ENCODE results near the gene SLC15A2.
A peak's percentile ranks its signal among the peaks of the same experiment; 100 is the strongest.
"Not testable (repeated sequence)": the region's sequence is repeated elsewhere in the genome, so short reads cannot be mapped to it uniquely, and the experiment has no call there.

Gene SLC15A2

GRCh38 chr3:121918779-121919483 lies 24.7 kb downstream of the SLC15A2 start:
- peak in 2 of 10 donors; percentile 44 to 77 for DNase-seq
- intact Hi-C loops (cut with DNase I), result no loop called here

DNA sequence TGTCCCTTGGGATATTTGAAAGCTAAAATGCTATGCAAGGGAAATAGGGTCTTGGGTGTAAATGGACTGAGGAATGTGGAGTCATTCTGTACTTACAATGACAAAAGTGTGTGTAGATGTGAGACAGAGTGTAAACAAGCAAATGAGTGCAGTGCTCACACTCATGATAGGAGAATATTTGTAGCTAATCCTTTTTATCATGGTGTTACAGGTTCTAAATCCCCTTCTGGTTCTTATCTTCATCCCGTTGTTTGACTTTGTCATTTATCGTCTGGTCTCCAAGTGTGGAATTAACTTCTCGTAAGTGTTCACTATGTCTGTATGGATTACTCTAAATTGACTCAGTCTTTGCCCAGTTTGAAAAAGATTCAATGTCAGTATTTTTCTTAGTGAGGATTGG lies 30.5 kb downstream of the SLC15A2 start:
- DNase-seq, result no peak
- intact Hi-C loops (cut with DNase I), result no loop called here

GRCh38 chr3:121926380-121926779 lies 32.2 kb downstream of the SLC15A2 start:
- no peak for DNase-seq

DNA sequence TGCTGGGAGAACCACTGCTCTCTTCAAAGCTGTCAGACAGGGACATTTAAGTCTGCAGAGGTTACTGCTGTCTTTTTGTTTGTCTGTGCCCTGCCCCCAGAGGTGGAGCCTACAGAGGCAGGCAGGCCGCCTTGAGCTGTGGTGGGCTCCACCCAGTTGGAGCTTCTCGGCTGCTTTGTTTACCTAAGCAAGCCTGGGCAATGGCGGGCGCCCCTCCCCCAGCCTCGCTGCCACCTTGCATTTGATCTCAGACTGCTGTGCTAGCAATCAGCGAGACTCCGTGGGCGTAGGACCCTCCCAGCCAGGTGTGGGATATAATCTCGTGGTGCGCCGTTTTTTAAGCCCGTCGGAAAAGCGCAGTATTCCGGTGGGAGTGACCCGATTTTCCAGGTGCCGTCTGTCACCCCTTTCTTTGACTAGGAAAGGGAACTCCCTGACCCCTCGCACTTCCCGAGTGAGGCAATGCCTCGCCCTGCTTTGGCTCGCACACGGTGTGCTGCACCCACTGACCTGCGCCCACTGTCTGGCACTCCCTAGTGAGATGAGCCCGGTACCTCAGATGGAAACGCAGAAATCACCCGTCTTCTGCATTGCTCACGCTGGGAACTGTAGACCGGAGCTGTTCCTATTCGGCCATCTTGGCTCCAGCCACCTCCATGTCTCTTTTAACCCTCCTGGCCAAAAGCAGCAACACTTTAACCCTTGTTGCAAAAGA lies 44.1 kb downstream of the SLC15A2 start:
- intact Hi-C loops (cut with DNase I), result not testable (repeated sequence)
- DNase-seq, result peak in 1 of 10 donors; percentile 49

More at GRCh38 chr3:121926380-121926779, 32.2 kb downstream of the SLC15A2 start:
- intact Hi-C loops (cut with DNase I), result no loop called here

DNA sequence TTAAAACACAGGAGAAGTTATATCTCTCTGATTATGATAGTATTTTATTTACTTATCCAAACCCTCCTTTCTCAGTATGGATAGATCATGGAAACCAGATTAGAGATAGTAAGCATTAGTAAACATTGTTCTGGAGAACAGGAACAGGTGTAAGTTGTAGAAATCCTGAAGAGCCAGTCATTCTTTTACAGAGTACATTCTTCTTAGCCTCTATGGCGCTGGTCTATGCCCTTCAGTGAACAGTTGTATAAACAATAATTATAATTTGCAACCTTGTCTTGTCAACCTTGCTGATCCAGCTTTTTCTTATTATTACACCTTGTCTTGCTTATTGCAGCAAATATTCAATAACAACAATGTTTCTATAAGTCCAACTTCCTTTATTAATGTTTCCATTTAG lies 47.4 kb downstream of the SLC15A2 start:
- intact Hi-C loops (cut with DNase I), result no loop called here
- DNase-seq, result no peak

DNA sequence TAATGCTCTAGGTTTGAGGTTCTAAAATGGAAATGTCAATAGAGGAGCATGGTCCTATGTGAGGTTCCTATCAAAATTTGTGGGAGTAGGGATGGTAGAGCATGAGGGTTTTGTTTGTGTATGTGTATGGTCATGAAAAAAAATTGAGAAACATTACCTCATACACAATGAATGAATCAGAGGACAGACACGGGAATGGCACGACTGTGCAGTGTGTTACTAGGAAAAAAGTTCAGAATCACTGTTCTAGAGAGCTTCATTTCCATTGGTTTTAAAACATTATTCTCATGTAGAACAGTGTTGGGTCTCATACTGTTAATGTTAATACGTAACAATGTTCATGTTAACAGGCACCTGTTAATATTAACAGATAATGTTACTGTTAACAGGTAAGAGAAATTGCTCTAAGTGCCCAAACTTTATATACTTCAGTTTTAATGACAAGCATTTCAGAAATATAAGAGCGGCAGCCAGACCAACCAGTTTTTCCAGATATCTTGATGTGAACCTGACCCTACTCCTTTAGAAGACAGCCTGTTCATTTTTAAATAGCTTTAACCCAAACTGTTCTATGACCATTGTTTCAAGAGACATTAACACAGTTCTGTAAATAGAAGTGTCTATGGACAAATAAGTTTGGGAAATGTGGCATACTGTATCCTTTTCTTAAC lies 48.0 kb downstream of the SLC15A2 start:
- no peak for DNase-seq
- intact Hi-C loops (cut with DNase I), result no loop called here

DNA sequence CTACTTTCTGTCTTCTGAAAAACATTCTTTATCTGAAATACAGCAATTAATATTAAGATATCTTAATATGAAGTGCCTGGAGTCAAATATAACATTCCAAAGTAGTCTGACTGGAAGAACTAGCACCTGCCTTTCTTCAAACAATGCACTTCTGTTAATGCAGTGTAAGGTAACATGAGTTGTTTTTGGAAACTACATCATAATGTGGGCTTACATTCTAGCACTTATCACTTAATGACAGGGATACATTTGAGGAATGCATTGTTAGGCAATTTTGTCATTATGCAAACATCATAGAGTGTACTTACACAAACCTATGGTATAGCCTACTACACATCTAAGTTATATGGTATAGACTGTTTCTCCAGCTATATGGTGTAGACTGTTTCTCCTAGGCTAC lies 49.2 kb downstream of the SLC15A2 start:
- intact Hi-C loops (cut with DNase I), result no loop called here
- DNase-seq, result no peak

DNA sequence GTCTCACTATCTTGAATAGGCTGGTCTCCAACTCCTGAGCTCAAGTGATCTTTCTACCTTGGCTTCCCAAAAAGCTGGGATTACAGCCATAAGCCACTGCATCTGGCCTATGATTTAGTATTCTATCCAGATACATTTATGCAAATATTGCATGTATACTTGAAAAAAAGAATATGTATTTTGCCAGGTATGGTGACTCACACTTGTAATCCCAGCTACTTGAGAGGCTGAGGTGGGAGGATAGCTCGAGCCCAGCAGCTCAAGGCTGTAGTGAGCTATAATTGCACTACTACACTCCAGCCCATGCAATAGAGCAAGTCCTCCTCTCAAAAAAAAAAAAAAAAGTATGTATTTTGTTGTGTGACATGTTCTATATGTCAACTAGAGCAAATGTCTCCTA lies 54.4 kb downstream of the SLC15A2 start:
- DNase-seq, result no peak
- intact Hi-C loops (cut with DNase I), result no loop called here

- DNase-seq, result no peak
Observed at GRCh38 chr3:121951291-121951919, 57.2 kb downstream of the SLC15A2 start.

DNA sequence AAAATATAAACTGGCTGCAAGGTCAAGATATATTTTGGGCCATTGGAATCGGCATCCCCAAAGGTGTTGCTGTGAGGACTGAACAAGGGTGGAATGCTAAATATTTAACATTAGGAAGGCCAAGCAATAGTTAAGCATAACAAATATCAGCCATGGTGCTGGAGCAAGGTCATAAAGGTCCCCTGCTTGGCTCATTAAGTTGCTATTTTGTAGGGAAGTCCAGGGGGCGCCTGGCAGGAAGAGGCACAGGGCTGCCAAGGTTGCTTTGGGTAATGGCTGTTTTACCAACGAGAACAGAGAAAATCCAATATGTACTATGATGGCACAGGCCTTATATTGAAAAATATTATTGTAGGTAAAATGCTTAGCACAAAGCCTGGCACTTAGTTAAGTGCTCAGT lies 62.2 kb downstream of the SLC15A2 start:
- intact Hi-C loops (cut with DNase I), result no loop called here
- DNase-seq, result no peak

More at GRCh38 chr3:121951291-121951919, 57.2 kb downstream of the SLC15A2 start:
- intact Hi-C loops (cut with DNase I), result no loop called here

GRCh38 chr3:121957674-121958415 lies 63.6 kb downstream of the SLC15A2 start:
- DNase-seq, result peak in 1 of 10 donors; percentile 75
- intact Hi-C loops (cut with DNase I), result no loop called here

- intact Hi-C loops (cut with DNase I), result no loop called here
- DNase-seq, result no peak
Observed at GRCh38 chr3:121958801-121959200, 64.6 kb downstream of the SLC15A2 start.

- DNase-seq, result no peak
- intact Hi-C loops (cut with DNase I), result no loop called here
Observed at GRCh38 chr3:121961283-121961682, 67.1 kb downstream of the SLC15A2 start.

DNA sequence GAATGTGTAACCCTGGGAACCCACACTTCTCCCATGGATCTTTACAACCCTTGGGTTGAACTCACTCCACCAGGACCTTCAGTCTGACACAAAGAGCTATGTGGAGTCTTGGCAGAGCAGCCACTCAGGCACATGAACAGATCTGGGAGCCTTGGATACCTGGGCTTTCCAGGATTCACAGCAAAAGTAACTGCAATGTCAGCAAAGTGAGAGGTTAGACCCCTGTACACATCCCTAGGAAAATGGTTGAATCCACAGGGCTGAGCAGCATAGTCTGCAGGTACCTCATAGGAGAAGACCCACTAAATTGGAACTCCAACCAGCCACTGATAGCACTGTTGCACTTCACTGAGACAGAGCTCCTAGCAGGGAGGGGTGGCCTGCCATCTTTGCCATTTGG lies 68.2 kb downstream of the SLC15A2 start:
- intact Hi-C loops (cut with DNase I), result no loop called here
- DNase-seq, result no peak

DNA sequence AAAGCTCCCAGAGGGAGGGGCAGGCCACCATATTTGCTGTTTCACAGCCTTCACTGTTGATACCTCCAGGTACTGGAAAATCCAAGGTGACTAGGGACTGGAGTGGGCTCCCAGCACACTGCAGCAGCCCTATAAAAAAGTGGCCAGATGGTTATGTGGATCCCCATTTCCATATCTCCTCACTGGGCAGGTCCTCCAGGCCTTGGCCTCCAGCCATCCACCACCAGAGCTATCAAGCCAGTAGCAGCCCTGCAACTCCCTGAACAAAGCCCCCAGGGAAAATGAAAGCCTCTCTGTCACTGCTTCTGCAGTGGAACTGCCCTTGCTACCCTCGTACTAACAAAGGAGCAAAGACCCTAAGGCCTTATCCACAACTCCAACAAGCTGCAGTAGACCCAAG lies 69.4 kb downstream of the SLC15A2 start:
- no peak for DNase-seq
- intact Hi-C loops (cut with DNase I), result no loop called here

DNA sequence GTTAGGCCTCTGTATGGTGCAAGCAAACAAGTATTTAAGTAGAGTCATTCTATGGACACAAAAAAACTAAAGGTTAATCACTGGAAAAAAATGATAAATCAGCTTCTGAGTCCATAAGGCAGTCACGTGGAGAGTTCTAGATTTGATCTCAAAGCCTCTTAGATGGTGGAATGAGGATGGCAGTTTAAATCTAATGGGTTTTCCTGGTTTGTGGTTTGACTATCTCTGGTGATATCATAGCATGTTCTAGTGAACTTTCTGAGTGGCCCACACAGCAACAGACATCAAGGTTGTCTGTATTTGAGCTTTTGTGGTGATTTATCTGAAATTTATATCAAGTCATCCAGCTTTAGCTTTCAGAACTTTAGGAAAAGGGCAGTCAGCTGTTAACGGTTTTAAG lies 75.4 kb downstream of the SLC15A2 start:
- intact Hi-C loops (cut with DNase I), result no loop called here
- DNase-seq, result no peak

GRCh38 chr3:121970047-121970446 lies 75.8 kb downstream of the SLC15A2 start:
- no peak for DNase-seq
- intact Hi-C loops (cut with DNase I), result no loop called here

GRCh38 chr3:121974601-121975111 lies 80.5 kb downstream of the SLC15A2 start:
- intact Hi-C loops (cut with DNase I), result no loop called here

DNA sequence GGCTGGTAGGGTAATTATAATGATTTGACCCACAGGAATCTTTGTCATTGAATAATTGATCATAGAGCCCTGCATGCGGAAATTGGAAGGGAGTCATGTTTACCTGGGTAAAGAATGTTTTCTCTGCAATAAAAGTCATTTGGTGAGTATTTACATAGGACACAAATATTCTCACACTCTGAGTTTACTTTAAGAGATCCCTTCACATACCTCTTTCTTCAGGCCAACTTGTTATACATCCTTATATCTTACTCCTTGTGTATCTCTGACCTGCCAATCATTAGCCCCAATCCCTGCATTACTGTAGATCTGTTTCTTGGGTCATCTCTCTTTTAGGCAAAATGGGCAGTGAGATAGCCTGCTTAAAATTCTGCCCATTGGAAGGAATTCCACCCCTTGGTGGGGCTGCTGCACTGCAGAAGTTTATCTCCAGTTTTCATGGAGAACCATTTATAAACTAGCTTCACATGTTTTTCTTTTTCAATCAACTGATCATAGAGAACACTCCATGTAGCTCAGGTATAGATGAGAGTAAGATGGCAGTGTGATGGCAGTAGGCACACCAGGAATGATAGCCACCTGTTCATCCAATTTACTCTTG lies 81.6 kb downstream of the SLC15A2 start:
- DNase-seq, result no peak
- intact Hi-C loops (cut with DNase I), result no loop called here

More at GRCh38 chr3:121974601-121975111, 80.5 kb downstream of the SLC15A2 start:
- DNase-seq, result no peak

DNA sequence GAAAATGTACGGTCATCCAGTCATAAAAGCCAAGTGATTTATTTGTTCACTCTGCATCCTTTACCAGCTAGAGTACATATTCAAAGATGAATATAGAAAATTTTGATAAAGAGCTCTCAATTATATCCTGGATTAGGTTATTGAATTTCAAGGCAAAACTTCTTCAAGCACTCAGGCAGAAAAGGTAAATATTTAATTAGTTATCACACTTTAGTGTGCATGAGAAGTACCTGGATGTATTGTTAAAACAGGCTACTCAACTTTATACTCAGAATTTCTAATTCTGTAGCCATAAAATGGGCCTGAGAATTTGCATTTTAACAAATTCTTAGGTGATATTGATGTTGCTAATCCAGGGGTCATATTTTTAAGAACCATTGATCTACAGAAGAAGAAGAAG lies 82.5 kb downstream of the SLC15A2 start:
- DNase-seq, result no peak
- intact Hi-C loops (cut with DNase I), result no loop called here

All from posterior cingulate gyrus (tissue), 11 donors.